Renal cortex interstitium (tissue), 11 donors: ENCODE measurements around the gene KCNMB3. TPM values are rescaled to one million over a fixed set of nuclear protein-coding genes. Genes with fewer than 3 reads are reported as not detected.
A peak's percentile ranks its signal among the peaks of the same experiment; 100 is the strongest.
"Not testable (repeated sequence)": the region's sequence is repeated elsewhere in the genome, so short reads cannot be mapped to it uniquely, and the experiment has no call there.

Source experiments
- DNase-seq, 11 donors: peaks; one replicate each; pipeline ENCODE4 v3.0.0-alpha.2; 2013; ENCODE audit warnings: low read depth in 9 of 11, low spot score in 4 of 11; ENCODE audit errors: extremely low read depth in 1 of 11
- polyA plus RNA-seq, 3 donors: library from polyadenylated mRNA; unstranded; fragments of 120-200 nt; gene quantifications; one replicate each; pipeline ENCODE4 v1.2.1, GENCODE V29; 2013; ENCODE audit not compliant: insufficient read length in 3 of 3

Gene KCNMB3
- polyA plus RNA-seq, 3 donors: 5.0 to 8.8 (median 5.4) TPM

DNA sequence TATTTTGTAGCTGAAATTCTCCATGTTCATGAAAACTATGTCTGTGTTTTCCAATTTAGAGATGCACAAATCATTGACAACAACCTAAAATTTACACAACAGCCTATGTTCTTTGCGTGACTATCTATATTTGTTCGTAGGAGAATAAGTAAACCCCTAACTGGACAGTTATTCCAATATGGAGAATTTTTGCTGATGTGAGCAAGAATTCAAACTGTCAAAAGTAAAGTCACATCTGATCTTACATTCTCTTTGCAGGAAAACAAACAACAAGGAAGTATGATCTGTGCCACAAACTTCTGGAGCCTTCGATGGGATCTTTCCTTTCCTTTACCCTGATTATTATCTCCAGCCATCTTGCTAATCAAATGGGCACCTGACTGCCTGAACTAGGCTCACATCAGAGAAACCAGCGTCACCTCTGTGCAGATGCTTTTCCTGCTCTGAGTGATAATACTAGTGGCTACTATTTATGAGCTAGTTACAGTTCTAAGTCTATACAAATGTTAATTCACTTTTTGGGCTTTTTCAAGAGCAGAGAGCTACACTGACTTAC is 18.3 kb upstream of the KCNMB3 start:
- DNase-seq: no peak

- no peak for DNase-seq
Measured at GRCh38 chr3:179268400-179269051, 17.6 kb upstream of the KCNMB3 start.

- DNase-seq: no peak
Measured at GRCh38 chr3:179266701-179267211, 15.8 kb upstream of the KCNMB3 start.

- DNase-seq: no peak
Measured at GRCh38 chr3:179265875-179266274, 15.0 kb upstream of the KCNMB3 start.

- no peak for DNase-seq
Measured at GRCh38 chr3:179265092-179265491, 14.2 kb upstream of the KCNMB3 start.

- DNase-seq: no peak
Measured at GRCh38 chr3:179264449-179264848, 13.5 kb upstream of the KCNMB3 start.

- no peak for DNase-seq
Measured at GRCh38 chr3:179263134-179263533, 12.2 kb upstream of the KCNMB3 start.

DNA sequence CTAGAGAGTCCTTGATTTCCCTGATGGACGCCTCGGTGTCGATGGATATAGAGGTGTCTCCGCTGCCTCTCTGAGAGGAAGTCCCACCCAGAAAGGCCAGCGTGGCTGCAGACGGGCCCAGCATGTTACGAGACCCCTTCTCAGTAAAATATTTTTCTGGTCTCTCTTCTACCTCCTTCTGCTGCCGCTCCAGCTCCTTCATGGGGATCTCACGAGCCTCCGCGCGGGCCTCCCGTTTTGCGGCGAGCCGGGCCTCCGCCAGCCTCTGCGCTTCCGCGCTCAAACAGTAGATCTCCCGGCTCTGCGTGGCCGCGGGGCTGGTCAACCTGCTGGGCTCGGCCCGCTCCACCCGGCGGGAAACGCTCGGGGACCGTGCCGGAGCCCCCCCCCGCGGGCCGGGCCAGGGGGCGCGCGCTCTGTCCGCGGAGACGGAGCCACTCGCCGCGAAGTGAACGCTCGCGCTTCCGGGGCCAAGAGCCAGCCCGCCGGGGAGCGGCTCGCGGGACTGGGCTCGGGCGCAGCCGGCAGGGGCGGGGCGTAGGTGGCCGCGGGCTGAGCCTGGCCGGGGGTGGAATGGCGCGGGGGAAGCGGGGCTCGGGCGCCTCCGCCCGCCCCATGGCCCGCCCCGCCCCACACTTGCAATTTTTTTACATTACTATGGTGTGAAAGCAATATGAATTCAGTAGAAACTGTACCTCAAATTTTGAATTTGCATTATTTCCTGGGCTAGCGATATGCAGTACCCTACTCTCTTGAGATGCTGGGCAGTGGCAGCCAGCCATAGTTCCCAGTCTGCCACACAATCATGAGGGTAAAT is 10.2 kb upstream of the KCNMB3 start:
- peak in 10 of 11 donors; percentile 20 to 62 (median 56) for DNase-seq

DNA sequence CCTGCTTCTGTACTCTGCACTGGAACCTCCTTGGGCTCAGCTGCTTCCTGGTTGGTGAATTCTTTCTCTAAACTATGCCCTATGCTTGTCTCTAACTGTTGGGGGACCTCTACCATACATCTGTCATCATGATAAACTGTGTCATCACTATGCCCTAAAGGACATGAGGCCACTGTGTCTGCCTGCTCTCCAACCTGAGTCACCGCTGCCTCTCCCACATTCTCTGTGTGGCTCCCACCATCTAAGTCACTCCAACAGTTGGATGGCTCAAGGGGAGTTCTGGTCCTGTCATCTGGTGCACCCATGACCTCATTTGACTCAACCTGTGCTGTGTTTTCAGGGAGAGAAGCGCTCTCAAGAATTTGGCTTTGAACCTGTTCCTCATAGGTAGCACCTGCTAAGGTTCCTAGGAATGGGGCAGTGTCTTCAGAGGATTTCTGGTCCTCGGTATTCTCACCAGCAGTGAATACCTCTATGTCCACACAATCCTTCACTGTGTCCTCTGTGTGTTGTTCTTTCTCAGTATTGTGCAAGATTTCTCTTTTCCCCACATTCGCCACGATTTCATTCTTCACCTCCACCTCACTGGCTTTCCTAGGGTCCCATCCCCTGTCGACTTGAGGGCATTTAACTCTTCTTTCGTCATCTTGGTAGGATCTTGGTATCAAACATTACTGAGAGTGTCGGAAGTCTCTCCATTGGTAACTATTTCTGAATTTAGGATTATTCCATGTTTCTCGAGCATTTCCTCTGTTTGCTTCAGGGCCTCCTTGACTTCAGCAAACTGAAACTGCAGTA is 9.2 kb upstream of the KCNMB3 start:
- not testable (repeated sequence) for DNase-seq

GRCh38 chr3:179258820-179259219 is 7.9 kb upstream of the KCNMB3 start:
- DNase-seq: no peak

DNA sequence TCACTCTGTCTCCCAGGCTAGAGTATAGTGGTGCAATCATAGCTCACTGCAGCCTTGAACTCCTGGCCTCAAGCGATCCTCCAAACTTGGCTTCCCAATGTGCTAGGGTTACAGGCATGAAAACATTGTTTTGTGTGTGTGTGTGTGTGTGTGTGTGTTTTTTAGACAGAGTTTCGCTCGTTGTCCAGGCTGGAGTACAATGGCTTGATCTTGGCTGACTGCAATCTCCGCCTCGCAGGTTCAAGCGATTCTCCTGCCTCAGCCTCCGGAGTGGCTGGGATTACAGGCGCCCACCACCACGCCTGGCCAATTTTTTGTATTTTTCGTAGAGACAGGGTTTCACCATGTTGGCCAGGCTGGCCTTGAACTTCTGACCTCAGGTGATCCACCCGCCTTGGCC is 6.8 kb upstream of the KCNMB3 start:
- DNase-seq: not testable (repeated sequence)

DNA sequence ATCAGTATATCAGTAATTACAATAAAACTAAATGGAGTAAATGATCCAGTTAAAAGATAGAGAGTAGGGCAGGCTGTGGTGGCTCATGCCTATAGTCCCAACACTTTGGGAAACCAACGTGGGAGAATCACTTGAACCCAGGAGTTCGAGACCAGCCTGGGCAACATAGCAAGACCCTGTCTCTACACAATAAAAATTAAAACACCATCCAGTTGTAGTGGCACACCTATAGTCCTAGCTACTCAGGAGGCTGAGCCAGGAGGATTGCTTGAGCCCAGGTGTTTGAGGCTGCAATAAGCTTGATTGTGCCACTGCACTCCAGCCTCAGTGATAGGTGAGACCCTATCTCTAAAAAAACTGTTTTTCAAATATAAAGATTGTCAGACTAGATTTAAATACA is 5.9 kb upstream of the KCNMB3 start:
- DNase-seq: no peak

DNA sequence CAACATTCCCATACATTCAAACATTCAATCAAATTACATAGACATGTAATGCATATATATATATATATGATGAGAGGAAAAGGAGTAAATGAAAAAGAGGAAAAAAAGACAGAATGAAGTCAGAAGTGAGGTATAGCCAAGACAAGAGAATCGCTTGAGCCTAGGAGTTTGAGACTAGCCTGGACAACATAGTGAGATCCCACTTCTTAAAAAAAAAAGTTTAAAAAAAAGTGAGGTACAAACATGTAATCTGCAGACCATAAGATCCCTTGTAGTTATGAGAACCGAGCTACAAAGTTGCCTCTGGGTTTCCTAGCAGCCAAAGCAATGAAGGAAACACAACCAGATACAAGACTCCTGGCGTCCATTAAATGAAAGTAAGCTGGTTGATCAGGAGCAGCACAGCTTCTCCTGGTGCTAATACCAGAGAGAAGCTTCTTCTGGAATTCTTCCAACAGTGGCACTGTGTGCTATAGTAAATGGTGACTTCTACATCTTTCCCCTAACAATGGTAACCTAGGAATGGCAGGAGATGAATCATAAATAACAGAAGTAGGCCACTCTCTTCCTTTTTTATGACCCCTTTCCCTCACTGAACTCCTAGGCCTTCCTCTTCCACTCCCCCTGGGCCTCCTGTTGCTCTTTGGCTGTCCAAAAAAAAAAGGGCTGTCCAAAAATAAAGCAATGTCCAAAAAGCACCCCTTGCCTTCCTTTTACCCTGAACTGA is 3.5 kb downstream of the KCNMB3 start:
- no peak for DNase-seq

- DNase-seq: no peak
Measured at GRCh38 chr3:179244878-179245277, 6.0 kb downstream of the KCNMB3 start.

- not testable (repeated sequence) for DNase-seq
Measured at GRCh38 chr3:179242859-179243258, 8.1 kb downstream of the KCNMB3 start.

DNA sequence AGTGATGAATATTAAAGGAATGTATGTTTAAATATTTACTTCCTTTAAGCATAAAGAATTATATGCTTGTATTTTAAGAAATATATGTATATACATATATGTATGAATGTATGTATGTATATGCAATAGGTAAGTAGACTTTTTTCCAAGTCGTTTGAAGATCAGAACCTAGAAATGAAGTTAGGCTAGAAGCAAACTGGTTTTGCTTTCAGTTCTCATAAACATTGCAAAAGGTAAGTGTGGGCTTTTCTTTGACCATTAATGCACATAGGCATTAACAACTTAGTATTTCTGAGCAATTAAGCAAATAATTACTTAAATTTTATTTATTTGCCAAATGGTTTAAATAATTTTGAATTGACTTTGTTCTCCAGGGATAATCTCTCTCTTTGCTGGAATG is 10.6 kb downstream of the KCNMB3 start:
- DNase-seq: not testable (repeated sequence)

DNA sequence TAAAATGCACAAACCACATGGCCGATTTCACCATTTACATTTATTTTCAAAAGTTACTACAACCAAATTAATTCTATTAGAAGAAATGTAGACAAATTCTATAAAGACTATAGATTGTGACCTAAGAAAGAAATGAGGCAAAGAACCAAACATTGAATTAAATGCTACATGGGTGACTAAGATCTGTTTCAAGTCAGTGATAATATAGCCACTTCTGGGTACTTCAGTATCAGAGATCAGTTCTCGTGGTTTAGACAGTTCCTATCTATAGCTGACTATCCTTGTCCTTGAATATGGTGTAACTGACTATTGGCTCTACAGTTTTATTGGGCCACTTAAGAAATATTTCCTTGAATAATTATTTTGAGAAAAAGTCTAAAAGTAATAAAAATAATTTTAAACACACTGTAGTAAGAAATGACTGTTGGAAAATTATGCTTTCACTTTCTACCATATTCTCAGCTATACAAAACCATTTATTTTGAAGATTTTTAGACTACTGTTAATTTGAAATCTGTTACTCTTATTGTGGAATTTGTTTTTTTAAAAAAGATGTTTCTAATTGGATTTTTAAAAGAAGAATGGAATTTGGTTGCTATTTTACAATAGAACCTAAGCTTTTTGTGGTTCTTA is 14.1 kb downstream of the KCNMB3 start:
- DNase-seq: no peak

DNA sequence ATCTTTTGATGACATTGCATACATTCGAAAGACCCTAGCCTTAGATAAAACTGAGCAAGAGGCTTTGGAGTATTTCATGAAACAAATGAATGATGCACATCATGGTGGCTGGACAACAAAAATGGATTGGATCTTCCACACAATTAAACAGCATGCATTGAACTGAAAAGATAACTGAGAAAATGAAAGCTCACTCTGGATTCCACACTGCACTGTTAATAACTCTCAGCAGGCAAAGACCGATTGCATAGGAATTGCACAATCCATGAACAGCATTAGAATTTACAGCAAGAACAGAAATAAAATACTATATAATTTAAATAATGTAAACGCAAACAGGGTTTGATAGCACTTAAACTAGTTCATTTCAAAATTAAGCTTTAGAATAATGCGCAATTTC is 16.7 kb downstream of the KCNMB3 start:
- no peak for DNase-seq
